ENCODE measurements around the gene CUL7.

GRCh38 chr6:43060755-43061633 lies 7.3 kb upstream of the CUL7 start:
- TF ChIP-seq TARDBP (IDR thresholded peaks at IDR 0.05; ENCODE audit: borderline replicate concordance) (no peak), BRCA1 (IDR thresholded peaks at IDR 0.05; ENCODE audit: low read depth, low read length) (no peak), CTCF (IDR thresholded peaks at IDR 0.05 in 2 of 3, conservative IDR thresholded peaks at IDR 0.05 in 1 of 3; ENCODE audit: control insufficient read depth in 2 of 3, extremely low read depth in 1 of 3, insufficient read depth in 1 of 3, low read depth in 3 of 3, low read length in 3 of 3) (no peak), TCF12 (IDR thresholded peaks at IDR 0.05; ENCODE audit: low read depth, low read length) (no peak)

Measured in GM12878 (cell line).